Colonic mucosa (tissue), 4 donors: Measurements from ENCODE around the gene ZNF232. TPM values are rescaled to one million over a fixed set of nuclear protein-coding genes. Genes with fewer than 3 reads are reported as not detected.
"Not testable (repeated sequence)": the region's sequence is repeated elsewhere in the genome, so short reads cannot be mapped to it uniquely, and the experiment has no call there.

Experiments used
- DNase-seq: peaks from one replicate; pipeline ENCODE4 v3.0.0-alpha.2; 2020
- H3K27ac ChIP-seq: fragments of 200-600 bp; one replicate; pipeline ENCODE4 v1.8.0; 2021
- H3K27me3 ChIP-seq: fragments of 200-600 bp; one replicate; pipeline ENCODE4 v1.8.0; 2021
- H3K36me3 ChIP-seq: fragments of 200-600 bp; one replicate; pipeline ENCODE4 v1.8.0; 2021
- H3K4me1 ChIP-seq: fragments of 200-600 bp; one replicate; pipeline ENCODE4 v1.8.0; 2021; ENCODE audit warnings: mild to moderate bottlenecking
- H3K4me3 ChIP-seq: fragments of 200-600 bp; one replicate; pipeline ENCODE4 v1.8.0; 2021
- H3K9ac ChIP-seq, 2 donors: one replicate each; pipeline ENCODE4 v1.7.0; 2013; ENCODE audit warnings: control low read depth in 2 of 2, low read depth in 2 of 2, low read length in 2 of 2
- H3K9me3 ChIP-seq: fragments of 200-600 bp; one replicate; pipeline ENCODE4 v1.8.0; 2021
- intact Hi-C: fragments of 100-400 bp; cut with DNase I; formaldehyde crosslinking; loops from one replicate; pipeline ENCODE4 v1.14.1; 2022
- total RNA-seq, 2 donors: library from RNA; stranded (reverse); fragmentation: NEBNext Ultra II Directional in 1 of 2; extraction: Animal tissue kit (Norgen Biotek cat#: 25700) in 1 of 2; gene quantifications; one replicate each; pipeline ENCODE4 v1.2.1, GENCODE V29; 2021
- TF ChIP-seq, protein P1 (sequence below): fragments of 200-600 bp; IDR thresholded peaks from one replicate; pipeline ENCODE4 v1.8.0; 2022; ENCODE audit warnings: antibody characterized with exemption, mild to moderate bottlenecking
- donor health status: healthy.
- donor health status: DM: no; HTN: no; CAD: no.
- donor health status: DM: no; HTN: no; CAD: no.

Gene ZNF232
- total RNA-seq, 2 donors from 2014 or later = 8.0 to 10.9 TPM

DNA sequence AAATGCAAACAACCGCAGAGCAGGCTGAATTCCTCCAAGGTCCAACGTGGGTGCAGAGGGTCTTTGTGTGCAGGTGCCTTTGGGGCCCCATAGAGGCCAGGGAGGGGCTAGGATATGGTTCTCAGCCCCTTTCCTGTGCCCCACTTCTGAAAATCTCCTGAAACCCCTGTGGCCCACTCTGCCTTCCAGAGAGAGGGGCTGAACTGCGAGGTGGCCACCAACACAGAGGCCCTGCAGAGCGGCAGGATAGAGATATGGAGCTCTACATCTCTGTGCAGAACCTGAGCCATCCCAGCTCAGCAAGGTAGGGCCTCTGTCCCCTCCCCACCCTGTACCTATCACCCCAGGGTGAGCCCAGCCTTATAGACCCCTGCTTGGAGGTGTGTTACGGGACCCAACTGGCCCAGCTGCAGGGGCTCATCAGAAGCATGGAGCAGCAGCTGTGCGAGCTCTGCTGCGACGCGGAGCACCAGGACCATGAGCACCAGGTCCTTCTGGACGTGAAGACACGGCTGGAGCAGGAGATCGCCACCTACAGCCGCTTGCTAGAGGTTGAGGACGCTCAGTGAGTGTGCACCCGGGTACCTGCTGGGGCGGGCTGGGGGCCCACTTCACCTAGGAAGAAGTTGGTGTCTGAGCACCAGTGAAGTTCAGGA is 9.6 kb upstream of the ZNF232 start:
- Histone ChIP-seq H3K27ac (no peak overlapping the region), H3K4me1 (no peaks in the 10 kb centered on the region), H3K9me3 (no peaks in the 10 kb centered on the region), H3K27me3 (peaks cover 4% of the 10 kb centered on the region), H3K36me3 (no peaks in the 10 kb centered on the region), H3K4me3 (no peak overlapping the region), H3K9ac (no peak overlapping the region)
- DNase-seq = no peak
- intact Hi-C loops = no loop called here
- TF ChIP-seq, protein P1, sequence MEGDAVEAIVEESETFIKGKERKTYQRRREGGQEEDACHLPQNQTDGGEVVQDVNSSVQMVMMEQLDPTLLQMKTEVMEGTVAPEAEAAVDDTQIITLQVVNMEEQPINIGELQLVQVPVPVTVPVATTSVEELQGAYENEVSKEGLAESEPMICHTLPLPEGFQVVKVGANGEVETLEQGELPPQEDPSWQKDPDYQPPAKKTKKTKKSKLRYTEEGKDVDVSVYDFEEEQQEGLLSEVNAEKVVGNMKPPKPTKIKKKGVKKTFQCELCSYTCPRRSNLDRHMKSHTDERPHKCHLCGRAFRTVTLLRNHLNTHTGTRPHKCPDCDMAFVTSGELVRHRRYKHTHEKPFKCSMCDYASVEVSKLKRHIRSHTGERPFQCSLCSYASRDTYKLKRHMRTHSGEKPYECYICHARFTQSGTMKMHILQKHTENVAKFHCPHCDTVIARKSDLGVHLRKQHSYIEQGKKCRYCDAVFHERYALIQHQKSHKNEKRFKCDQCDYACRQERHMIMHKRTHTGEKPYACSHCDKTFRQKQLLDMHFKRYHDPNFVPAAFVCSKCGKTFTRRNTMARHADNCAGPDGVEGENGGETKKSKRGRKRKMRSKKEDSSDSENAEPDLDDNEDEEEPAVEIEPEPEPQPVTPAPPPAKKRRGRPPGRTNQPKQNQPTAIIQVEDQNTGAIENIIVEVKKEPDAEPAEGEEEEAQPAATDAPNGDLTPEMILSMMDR = no peak

- H3K4me3 ChIP-seq, H3K27me3 ChIP-seq, H3K36me3 ChIP-seq, H3K4me1 ChIP-seq, H3K9me3 ChIP-seq, DNase-seq, H3K27ac ChIP-seq, intact Hi-C loops, H3K9ac ChIP-seq: not testable (repeated sequence)
Observed at GRCh38 chr17:5120436-5121185, 8.9 kb upstream of the ZNF232 start.

DNA sequence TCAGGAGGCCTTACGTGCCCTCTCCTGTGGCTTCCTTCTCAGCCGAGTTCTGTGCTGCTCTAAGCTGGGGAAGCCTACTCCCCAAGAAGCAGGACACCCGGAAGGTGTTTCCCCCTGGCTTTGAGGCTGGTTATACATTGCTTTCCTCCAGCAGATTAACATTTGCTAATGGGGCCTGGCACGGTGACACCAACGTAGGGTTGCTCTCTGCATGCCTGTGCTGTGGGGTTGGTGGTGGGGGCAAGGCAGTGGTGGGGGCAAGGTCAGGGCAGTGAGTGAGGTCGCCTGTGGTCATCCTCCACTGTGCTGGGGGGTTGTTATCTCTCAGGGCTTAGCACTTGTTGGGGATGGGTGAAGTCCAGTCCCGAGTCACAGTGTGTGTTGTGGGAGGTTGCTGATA is 8.4 kb upstream of the ZNF232 start:
- no peak for DNase-seq
- peaks cover 14% of the 10 kb centered on the region for H3K27me3 ChIP-seq

DNA sequence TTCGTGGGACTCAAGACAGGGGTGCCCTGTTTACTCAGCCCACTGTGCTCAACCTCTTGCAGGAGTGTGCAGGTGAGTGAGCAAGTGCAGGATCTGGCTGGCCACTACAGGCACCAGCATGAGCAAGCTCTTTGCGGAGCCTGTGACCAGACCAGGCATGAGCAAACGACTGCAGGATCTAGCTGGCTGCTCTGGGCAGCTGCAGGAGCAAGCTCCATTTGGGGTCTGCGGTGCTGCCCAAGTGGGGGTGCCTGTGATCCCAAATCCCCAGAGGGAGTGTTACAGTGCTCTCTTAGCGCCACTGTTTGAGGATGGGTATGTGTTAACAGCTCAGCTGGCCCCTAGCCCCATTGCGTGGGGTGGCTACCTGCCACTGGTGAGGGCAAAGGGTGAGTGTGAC is 6.5 kb upstream of the ZNF232 start:
- Histone ChIP-seq H3K9me3 (no peaks in the 10 kb centered on the region), H3K36me3 (no peaks in the 10 kb centered on the region), H3K9ac (no peak overlapping the region), H3K27me3 (peaks cover 14% of the 10 kb centered on the region), H3K4me3 (no peak overlapping the region), H3K4me1 (no peaks in the 10 kb centered on the region), H3K27ac (no peak overlapping the region)
- TF ChIP-seq, protein P1 = no peak
- intact Hi-C loops = no loop called here
- DNase-seq = no peak

More for the DNA sequence above, 8.4 kb upstream of the ZNF232 start:
- no peaks in the 10 kb centered on the region for H3K4me1 ChIP-seq
- no peaks in the 10 kb centered on the region for H3K9me3 ChIP-seq
- H3K27ac ChIP-seq = no peak overlapping the region
- H3K36me3 ChIP-seq = no peaks in the 10 kb centered on the region
- H3K9ac ChIP-seq = no peak overlapping the region
- intact Hi-C loops = no loop called here
- no peak overlapping the region for H3K4me3 ChIP-seq
- TF ChIP-seq, protein P1 = no peak

DNA sequence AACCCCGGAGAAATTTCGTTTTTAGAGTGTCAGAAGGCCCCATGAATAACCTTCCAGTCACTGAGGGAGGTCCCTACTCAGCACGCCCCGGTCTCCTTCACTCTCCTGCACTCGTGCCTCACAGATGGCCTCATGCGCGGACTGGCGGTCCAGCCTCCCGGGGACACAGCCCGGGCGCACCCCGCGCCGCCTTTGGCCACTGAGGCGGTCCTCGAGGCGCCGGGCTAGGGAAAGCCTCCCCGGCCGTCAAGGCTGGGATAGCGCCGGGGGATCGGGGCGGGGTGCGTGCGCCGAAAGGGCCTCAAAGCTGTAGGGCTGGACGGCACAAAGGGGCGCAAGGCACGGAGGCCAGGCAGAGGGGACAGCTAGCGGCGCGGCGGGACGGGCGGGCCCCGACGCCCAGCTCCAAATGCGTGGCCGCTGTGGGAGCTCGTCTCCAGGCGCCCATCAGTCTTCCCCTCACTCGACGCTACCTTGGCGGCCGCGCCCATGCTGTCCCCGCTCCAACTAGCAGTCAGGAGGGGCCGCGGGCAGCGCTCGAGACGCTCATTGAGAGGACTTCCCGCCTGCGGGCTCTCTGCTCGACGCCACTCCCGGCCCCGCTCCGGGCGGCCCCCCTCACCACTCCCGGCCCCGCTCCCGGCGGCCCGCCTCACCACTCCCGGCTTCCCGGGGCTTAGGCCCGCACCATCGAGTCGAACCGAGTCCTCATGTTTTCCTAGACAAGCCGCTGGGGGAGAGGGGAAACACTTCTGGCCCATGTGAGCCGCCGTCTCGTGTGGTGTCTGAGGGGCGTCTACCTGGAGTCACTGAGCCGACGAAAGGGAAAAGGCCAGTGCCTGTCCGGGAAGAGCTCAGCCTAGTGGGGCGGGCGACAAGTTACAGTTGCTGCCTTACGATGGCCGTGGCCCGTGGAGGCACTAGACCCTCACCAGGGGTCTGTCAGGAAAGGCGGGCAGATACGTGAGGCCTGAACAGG is 4.3 kb upstream of the ZNF232 start, which contains the start of gene USP6:
TSS of gene USP6 (plus strand) at position 360 of the 979 bp plus-strand sequence. CDS start 14,336 bp downstream, outside the sequence.
- H3K9me3 ChIP-seq = no peaks in the 10 kb centered on the region
- no peak within 1 kb of the TSS for H3K9ac ChIP-seq
- no peaks in the 10 kb centered on the region for H3K4me1 ChIP-seq
- no peak within 1 kb of the TSS for H3K27ac ChIP-seq
- intact Hi-C loops = no loop called here
- no peak for DNase-seq
- no peaks in the 10 kb centered on the region for H3K36me3 ChIP-seq
- no peak within 1 kb of the TSS for H3K4me3 ChIP-seq
- H3K27me3 ChIP-seq = peaks cover 10% of the 10 kb centered on the region
- TF ChIP-seq, protein P1 = no peak
